ENCODE data around the gene TUSC2.

TUSC2 gene

GRCh38 chr3:50323614-50324199 is 4.3 kb downstream of the TUSC2 start:
- H3K4me1 ChIP-seq (ENCODE audit: insufficient read depth, low read length, poor library complexity, severe bottlenecking), result peaks cover 30% of the 10 kb centered on the region
- H3K4me2 ChIP-seq (ENCODE audit: low read depth, low read length, poor library complexity, severe bottlenecking), result no peak overlapping the region
- TF ChIP-seq EZH2phosphoT487 (IDR thresholded peaks at IDR 0.05; ENCODE audit: borderline replicate concordance) (no peak), CTCF (conservative IDR thresholded peaks at IDR 0.05; ENCODE audit: low read length) (no peak)
- no peaks in the 10 kb centered on the region for H3K9me3 ChIP-seq (ENCODE audit: insufficient read depth, low read depth, low read length)
- H3K4me3 ChIP-seq (ENCODE audit: low read length, poor library complexity, severe bottlenecking), result no peak overlapping the region
- no peaks in the 10 kb centered on the region for H3K27me3 ChIP-seq (ENCODE audit: insufficient read depth, low read length, poor library complexity, severe bottlenecking)
- H2AFZ ChIP-seq (ENCODE audit: low read length), result no peak overlapping the region
- H3K79me2 ChIP-seq (ENCODE audit: insufficient read depth, low read length), result peaks cover 38% of the 10 kb centered on the region
- H3F3A ChIP-seq (ENCODE audit: low read depth), result peaks cover 3% of the 10 kb centered on the region
- no peaks in the 10 kb centered on the region for H3K36me3 ChIP-seq (ENCODE audit: insufficient read depth, low read length)
- peaks cover 23% of the 10 kb centered on the region for H4K20me1 ChIP-seq (ENCODE audit: insufficient read depth, low read length, poor library complexity, severe bottlenecking)
- no peak overlapping the region for H3K9ac ChIP-seq (ENCODE audit: low read depth, low read length, poor library complexity, severe bottlenecking)
- no peaks in the 10 kb centered on the region for H3K9me2 ChIP-seq (replicated peaks; ENCODE audit: low read depth, low read length)

GRCh38 chr3:50323092-50323600 is 4.9 kb downstream of the TUSC2 start:
- Histone ChIP-seq H3K4me3 (ENCODE audit: low read length, poor library complexity, severe bottlenecking) (no peak overlapping the region), H3F3A (ENCODE audit: low read depth) (no peaks in the 10 kb centered on the region), H3K4me1 (ENCODE audit: insufficient read depth, low read length, poor library complexity, severe bottlenecking) (peaks cover 35% of the 10 kb centered on the region), H3K9me3 (ENCODE audit: insufficient read depth, low read depth, low read length) (no peaks in the 10 kb centered on the region), H3K36me3 (ENCODE audit: insufficient read depth, low read length) (no peaks in the 10 kb centered on the region), H3K27me3 (ENCODE audit: insufficient read depth, low read length, poor library complexity, severe bottlenecking) (no peaks in the 10 kb centered on the region), H3K9me2 (replicated peaks; ENCODE audit: low read depth, low read length) (no peaks in the 10 kb centered on the region), H3K79me2 (ENCODE audit: insufficient read depth, low read length) (peaks cover 44% of the 10 kb centered on the region), H4K20me1 (ENCODE audit: insufficient read depth, low read length, poor library complexity, severe bottlenecking) (peaks cover 23% of the 10 kb centered on the region), H3K4me2 (ENCODE audit: low read depth, low read length, poor library complexity, severe bottlenecking) (no peak overlapping the region), H3K9ac (ENCODE audit: low read depth, low read length, poor library complexity, severe bottlenecking) (peak overlapping the region; percentile 13), H2AFZ (ENCODE audit: low read length) (no peak overlapping the region)
- TF ChIP-seq CTCF (conservative IDR thresholded peaks at IDR 0.05; ENCODE audit: low read length) (no peak), EZH2phosphoT487 (IDR thresholded peaks at IDR 0.05; ENCODE audit: borderline replicate concordance) (no peak)

GRCh38 chr3:50322386-50323091 is 5.5 kb downstream of the TUSC2 start, which contains the start of gene HYAL2:
Gene HYAL2, minus strand, starts transcription at chr3:50322745. Its CDS starts 2,256 bp downstream, at chr3:50320489.
- H2AFZ ChIP-seq (ENCODE audit: low read length), result peak within 1 kb of the TSS; percentile 98
- no peaks in the 10 kb centered on the region for H3K9me2 ChIP-seq (replicated peaks; ENCODE audit: low read depth, low read length)
- no peaks in the 10 kb centered on the region for H3K27me3 ChIP-seq (ENCODE audit: insufficient read depth, low read length, poor library complexity, severe bottlenecking)
- H3K9ac ChIP-seq (ENCODE audit: low read depth, low read length, poor library complexity, severe bottlenecking), result peak within 1 kb of the TSS; percentile 77
- TF ChIP-seq EZH2phosphoT487 (IDR thresholded peaks at IDR 0.05; ENCODE audit: borderline replicate concordance) (no peak), CTCF (conservative IDR thresholded peaks at IDR 0.05; ENCODE audit: low read length) (no peak)
- peaks cover 38% of the 10 kb centered on the region for H3K4me1 ChIP-seq (ENCODE audit: insufficient read depth, low read length, poor library complexity, severe bottlenecking)
- no peaks in the 10 kb centered on the region for H3K9me3 ChIP-seq (ENCODE audit: insufficient read depth, low read depth, low read length)
- H3K79me2 ChIP-seq (ENCODE audit: insufficient read depth, low read length), result peaks cover 43% of the 10 kb centered on the region
- H3F3A ChIP-seq (ENCODE audit: low read depth), result no peaks in the 10 kb centered on the region
- H3K4me2 ChIP-seq (ENCODE audit: low read depth, low read length, poor library complexity, severe bottlenecking), result peak within 1 kb of the TSS; percentile 95
- peak within 1 kb of the TSS; percentile 78 for H3K4me3 ChIP-seq (ENCODE audit: low read length, poor library complexity, severe bottlenecking)
- H4K20me1 ChIP-seq (ENCODE audit: insufficient read depth, low read length, poor library complexity, severe bottlenecking), result peaks cover 19% of the 10 kb centered on the region
- H3K36me3 ChIP-seq (ENCODE audit: insufficient read depth, low read length), result no peaks in the 10 kb centered on the region
